Activated CD4-positive, alpha-beta T cell treated with anti-CD3 and anti-CD28 coated beads, Interleukin-2, amount 50 U/mL, for 16 hours (primary cell): Measurements from ENCODE around the gene CDH16.
"Not testable (repeated sequence)": the region's sequence is repeated elsewhere in the genome, so short reads cannot be mapped to it uniquely, and the experiment has no call there.

ENCODE experiments used
- DNase-seq: peaks from one replicate; pipeline ENCODE4 v3.0.0-alpha.2; 2020

Gene CDH16

DNA sequence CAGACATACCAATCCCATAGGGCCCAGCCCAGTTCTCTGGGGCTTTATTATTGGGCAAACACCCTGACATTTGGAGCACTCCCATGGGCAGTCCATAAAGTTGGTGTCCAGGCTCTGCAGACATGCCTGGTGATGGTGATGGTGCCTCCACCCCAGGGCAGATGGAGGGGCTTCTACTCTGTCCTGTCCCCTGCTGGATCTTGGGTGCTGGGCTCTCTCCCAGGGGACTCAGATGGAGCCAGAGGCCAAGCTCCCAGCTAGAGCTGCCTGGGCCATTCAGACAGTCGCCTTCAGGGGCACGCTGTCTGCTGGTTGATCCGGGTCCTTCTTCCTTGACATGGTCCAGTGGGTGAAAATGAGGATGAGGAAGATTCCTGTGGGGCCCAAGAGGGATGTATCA lies 10.6 kb downstream of the CDH16 start:
- DNase-seq: no peak

DNA sequence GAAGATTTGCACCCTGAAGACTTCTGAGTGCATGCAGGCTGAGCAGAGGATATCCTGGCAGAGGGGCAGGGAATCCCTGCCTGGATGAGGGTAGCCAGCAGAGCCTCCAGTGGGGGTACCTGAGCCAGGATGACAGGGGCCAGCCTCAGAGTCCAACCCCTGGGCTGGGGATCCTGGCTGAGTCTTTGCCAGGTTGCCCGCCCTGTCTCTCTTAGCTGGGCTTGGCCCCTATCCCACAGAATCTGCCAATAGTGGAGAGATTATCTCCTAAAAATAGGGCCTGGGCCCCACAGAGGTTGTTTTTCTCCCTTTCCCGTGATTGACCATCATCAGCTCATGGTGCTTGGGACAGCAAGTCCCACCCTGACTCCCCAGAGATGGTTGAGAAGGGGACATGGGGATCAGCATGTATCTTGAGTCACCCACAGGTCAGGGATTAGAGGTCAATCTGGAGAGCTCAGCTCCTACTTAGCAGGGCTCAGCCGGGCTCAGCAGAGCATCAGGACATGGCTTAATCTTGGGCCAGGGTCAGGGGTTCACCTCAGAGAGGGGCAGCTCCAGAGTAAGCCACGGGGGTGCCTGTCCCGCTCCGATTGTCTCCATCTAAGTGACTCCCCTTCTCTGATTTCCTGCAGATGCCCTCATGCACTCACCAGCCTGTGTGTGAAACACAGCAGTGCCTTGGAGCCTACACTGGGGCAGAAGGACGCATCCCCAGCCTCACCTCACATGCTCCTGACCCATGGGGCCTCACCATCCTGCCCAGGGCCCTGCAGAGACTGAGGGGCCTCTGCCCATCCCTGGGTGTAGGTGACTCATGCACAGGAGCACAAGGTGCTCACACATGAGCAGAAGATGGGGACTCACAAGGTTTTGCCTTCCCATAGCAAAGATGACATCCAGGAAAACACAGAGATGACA lies 11.5 kb downstream of the CDH16 start:
- DNase-seq: no peak

- peak; percentile 29 for DNase-seq
Measured at GRCh38 chr16:66905633-66906539, 12.8 kb downstream of the CDH16 start.

- DNase-seq: no peak
Measured at GRCh38 chr16:66904846-66905632, 13.6 kb downstream of the CDH16 start.

DNA sequence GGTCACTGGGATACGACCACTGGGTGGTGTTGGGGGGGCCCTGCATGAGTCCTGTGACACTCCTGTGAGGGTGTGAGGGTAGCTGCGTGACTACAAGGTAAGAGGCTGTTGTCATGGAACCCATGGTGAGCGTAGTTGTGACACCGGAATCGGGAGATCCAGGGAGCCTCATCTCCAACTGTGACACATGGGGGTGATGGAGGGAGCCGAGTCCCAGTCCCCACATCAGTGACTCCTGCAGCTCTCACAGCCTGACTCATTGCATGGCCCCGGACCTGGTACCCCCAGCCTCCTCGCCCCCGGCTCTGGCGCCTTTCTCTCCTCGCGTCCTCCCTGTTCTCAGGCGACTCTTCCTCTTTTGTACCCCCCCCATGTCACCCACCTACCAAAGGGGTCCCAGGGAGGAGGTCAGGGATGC lies 14.2 kb downstream of the CDH16 start:
- no peak for DNase-seq

DNA sequence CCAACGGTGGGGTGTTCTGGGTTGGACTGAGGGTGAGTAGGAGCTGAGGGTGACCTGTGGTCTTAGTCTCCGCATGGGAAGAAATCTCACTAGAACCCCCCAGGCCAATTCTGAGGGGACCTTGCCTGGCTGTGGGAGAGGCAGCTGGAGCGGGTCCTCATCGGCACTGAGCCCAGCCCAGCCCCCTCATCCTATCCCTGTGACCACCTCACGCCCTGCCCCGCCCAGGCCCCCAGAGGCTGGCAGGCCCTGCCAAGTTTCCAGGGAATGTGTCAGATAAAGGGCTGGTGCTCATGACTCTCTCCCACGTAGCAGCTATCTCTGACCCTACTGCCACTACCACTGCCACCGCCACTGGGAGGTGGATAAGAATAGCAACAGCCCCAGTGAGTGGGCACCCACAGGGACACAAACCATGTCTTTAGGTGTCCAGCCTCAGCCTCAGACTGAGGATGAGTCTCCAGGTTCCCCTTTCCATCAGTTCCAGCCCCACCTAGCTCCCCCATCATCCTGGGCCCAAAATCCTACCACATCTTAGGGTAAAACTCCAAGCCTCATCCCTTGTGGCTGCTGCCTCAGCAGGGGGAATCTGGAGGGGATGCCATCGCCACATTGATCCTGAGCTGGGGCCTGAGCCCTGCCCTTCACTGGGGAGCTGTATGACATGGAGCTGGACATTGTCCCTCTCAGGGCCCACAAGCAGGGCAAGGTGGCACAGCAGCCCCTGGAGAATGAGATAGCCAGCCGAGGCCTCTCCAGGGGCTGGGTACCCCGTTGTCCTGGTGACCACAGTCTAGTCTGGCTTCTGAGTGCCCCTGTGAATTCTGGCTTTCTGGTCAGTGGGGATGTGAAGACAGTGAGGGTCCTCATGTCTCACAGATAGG lies 14.9 kb downstream of the CDH16 start:
- DNase-seq: no peak

DNA sequence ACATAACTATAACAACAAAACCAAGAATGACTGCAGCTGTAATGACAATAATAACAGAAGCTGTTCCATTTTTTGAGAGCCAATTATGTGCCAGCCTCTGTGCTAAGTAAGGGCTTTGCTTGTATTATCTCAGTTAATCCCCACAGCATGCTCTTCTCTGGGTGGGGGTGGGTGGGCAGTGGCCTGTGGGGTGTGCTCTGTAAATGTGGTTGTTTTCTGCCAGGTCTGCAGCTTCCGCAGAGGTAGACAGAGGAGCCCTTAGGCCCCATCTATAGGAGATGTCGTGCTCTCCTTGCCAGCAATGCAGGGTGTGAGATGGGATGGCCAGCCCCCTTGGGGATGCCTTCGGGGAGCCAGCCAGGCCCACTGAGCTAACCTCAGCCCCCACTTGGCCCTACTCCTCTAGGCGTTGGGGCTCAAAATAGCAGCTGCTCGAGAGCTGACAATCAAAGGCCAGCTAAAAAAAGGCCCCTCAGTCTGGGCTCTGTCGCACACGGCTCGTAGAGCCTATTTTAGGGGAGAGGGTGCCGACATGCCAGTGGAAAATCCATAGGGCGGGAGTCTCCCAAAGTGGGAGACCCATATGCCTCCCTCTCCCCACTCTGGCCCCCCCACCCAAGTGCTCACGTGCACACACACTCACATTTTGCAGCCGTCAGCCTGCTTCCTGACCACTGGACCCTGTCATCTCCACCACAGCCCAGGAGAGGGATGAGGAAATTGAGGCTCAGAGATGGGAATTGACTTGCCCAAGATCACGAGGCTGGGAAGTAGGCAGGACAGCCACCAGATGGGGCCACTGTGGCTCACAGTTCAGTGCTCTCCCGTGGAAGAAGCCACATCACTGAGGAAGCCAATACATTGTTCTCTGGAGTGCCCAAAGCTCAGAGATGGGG lies 15.8 kb downstream of the CDH16 start:
- no peak for DNase-seq

DNA sequence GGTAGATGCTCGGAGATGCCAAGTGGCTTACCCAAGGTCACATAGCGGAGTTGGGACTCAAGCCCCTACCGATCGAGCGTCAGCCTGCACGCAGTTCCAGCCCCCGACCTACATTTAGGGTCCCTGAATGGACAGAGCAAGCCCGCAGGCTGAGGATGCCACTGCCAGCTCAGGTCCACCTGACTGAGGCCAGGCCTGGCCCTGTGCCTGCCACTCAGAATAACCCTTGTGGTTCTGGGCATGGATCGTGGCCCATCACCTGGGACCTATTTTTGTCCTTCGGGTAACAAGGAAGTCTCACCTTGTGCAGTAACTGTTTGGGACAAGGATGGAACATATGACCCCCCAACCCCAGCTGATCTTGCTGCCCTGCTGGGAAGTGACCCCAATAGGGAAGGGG lies 17.1 kb downstream of the CDH16 start:
- DNase-seq: no peak

- no peak for DNase-seq
Measured at GRCh38 chr16:66900721-66901441, 17.8 kb downstream of the CDH16 start.

DNA sequence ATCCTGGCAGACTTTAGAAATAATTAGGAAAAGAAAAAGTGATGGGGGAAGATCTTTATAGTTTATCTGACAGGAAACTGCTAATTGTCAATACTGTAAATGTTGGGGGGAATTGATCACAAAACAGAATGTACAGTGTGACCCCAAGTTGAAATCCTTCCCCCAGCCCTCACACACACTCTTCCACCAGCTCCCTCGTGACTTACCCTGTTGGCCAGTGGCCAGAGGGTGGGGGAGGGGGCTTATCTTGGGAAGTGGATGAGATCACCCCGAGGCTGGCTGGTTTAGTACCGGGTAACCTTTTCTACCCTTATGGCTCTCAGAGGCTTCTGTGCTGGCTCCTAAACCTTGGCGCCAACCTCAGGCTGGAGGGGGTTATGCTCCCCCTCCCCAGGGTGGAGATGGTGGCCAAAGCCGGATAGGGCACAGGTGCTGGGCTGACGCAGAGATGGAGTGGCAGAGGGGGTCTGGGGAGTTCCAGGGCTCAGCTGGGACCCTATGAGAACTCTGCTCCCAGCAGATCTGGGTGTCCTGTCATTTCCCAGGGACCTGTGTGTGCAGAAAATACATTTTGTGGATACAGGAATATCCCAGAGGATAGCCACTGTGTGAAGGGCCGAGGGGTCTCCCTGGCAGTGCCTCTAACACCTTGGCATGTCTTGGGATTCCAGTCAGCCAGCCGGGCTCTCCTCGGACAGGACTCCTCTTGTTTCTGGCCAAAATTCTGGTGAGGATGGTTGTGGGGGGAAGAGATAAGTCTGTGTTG lies 18.6 kb downstream of the CDH16 start:
- no peak for DNase-seq

DNA sequence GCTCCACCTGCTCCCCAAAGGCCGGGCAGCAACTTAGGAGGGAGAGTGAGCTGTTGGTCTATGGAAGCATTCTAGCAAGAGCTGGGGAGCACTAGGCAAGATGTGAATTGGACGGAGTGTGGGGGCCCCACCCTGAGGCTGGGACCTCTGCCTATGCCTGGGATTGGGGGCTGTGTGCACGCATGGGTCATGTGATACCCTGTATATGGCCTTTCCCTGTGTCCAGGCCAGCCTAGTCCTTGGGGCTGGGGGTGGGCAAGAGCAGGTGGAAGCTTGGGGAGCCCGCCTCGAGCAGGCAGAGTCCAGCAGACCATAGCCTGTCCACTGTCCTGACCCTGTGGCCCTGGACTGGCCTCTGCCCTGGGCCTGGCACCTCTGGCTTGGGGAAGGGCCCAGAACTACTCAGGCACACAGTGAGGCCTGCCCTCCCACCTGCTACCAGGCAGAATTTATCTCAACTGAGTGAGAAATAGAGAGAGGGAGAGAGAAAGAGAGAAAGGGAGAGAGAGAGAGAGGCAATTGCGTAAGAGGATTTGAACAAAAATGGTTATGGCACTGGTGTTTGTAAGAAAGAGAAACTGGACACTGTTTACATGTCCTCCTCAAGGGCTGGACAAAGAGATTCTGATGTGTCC lies 19.3 kb downstream of the CDH16 start:
- no peak for DNase-seq

GRCh38 chr16:66898933-66899309 lies 19.8 kb downstream of the CDH16 start:
- DNase-seq: no peak

GRCh38 chr16:66898207-66898606 lies 20.5 kb downstream of the CDH16 start:
- no peak for DNase-seq

- not testable (repeated sequence) for DNase-seq
Measured at GRCh38 chr16:66896682-66897081, 22.0 kb downstream of the CDH16 start.

GRCh38 chr16:66895999-66896398 lies 22.7 kb downstream of the CDH16 start:
- no peak for DNase-seq

GRCh38 chr16:66895689-66895979 lies 23.1 kb downstream of the CDH16 start:
- no peak for DNase-seq

DNA sequence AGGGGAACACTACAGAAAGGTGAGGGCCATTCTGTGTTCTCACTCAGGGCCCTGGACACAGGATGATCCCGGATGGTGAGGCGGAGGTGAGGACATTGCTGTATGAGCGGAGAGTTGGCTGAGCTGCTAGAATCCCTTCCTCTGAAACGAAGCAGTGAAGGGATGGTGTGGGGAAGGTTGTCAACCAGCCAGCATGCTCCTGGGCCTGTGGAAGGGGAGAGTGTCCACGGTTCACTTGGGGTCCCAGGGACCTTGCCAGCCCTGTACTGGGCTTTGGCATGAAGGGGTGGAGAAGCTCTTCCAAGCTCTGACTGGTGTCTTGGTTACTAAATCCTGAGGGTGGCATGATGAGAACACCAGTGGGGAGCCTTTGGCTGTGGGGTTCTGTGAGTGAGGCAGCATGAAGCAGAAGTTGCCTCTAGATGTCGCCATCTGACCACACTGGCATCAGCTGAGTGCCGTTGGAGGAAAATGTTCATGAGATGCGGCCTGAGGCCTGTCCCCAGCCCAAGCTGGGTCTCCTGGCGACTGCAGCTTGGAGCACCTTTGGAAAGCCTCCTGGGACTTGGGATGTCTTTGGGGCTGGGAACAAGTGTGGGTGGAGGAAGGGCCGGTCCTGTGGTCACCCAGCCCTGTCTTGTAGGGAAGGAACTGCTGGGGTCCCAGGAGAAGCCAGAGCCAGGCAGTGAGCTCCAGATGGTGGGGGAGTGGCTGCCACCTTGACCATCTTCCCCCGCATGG lies 23.6 kb downstream of the CDH16 start:
- peak; percentile 66 for DNase-seq

DNA sequence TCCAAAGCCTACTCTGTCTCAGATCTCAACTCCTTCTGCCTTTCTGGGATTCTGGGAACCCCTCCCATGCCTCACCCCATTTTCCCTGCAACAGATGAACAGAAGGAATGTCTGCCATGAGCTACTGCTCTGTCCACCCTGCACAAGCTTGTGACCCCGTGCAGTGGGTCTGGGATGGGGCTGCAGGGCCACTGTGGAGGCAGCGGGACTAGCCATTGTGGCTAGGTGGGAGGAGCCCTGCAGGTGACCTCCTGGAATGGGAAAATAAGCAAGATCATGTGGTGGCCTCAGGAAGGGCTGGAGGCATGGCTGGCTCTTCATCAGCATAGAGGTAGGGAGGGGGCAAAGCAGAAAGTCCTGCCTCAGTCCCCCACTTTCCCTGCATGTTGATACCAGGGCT lies 24.6 kb downstream of the CDH16 start:
- no peak for DNase-seq
